GM23248 (cell line): ENCODE measurements around the gene SETD7. TPM values are rescaled to one million over a fixed set of nuclear protein-coding genes. Genes with fewer than 3 reads are reported as not detected.

Experiments used
- DNase-seq: peaks from one replicate; pipeline ENCODE4 v3.0.0-alpha.2; 2015
- H2AFZ ChIP-seq: fragments of 200-600 bp; sonication (generic); 2 replicates; pipeline ENCODE4 v1.6.1; 2016; ENCODE audit warnings: antibody characterized with exemption
- H3F3A ChIP-seq: fragments of 200-600 bp; sonication (generic); 2 replicates; pipeline ENCODE4 v1.6.1; 2016; ENCODE audit warnings: mild to moderate bottlenecking, antibody characterized with exemption, mixed run types; ENCODE audit not compliant: insufficient read depth
- H3K27ac ChIP-seq: fragments of 200-600 bp; sonication (generic); 2 replicates; pipeline ENCODE4 v1.5.1; 2016; ENCODE audit warnings: mild to moderate bottlenecking
- H3K27me3 ChIP-seq: fragments of 200-600 bp; sonication (generic); replicated peaks from 2 replicates; pipeline ENCODE4 v1.6.1; 2016; ENCODE audit warnings: mild to moderate bottlenecking; ENCODE audit not compliant: insufficient read depth
- H3K36me3 ChIP-seq: fragments of 200-600 bp; sonication (generic); 2 replicates; pipeline ENCODE4 v1.6.1; 2016; ENCODE audit warnings: low read depth, mild to moderate bottlenecking
- H3K4me1 ChIP-seq: fragments of 200-600 bp; sonication (generic); 2 replicates; pipeline ENCODE4 v1.6.1; 2016; ENCODE audit warnings: mild to moderate bottlenecking; ENCODE audit not compliant: insufficient read depth
- H3K4me2 ChIP-seq: fragments of 200-600 bp; sonication (generic); one replicate; pipeline ENCODE4 v1.6.1; 2016; ENCODE audit warnings: mild to moderate bottlenecking; ENCODE audit not compliant: unreplicated experiment
- H3K4me3 ChIP-seq: fragments of 200-600 bp; sonication (generic); 2 replicates; pipeline ENCODE4 v1.5.1; 2016; ENCODE audit warnings: mild to moderate bottlenecking
- H3K79me2 ChIP-seq: fragments of 200-600 bp; sonication (generic); 2 replicates; pipeline ENCODE4 v1.6.1; 2016; ENCODE audit warnings: mild to moderate bottlenecking; ENCODE audit not compliant: insufficient read depth
- H3K9ac ChIP-seq: fragments of 200-600 bp; sonication (generic); 2 replicates; pipeline ENCODE4 v1.6.1; 2016; ENCODE audit warnings: mild to moderate bottlenecking
- H3K9me2 ChIP-seq: fragments of 200-600 bp; sonication (generic); 2 replicates; pipeline ENCODE4 v1.6.1; 2016; ENCODE audit warnings: mixed run types, mild to moderate bottlenecking, moderate library complexity; ENCODE audit not compliant: insufficient read depth
- H3K9me3 ChIP-seq: fragments of 200-600 bp; sonication (generic); one replicate; pipeline ENCODE4 v1.6.1; 2017; ENCODE audit warnings: low read depth
- H4K20me1 ChIP-seq: fragments of 200-600 bp; sonication (generic); 2 replicates; pipeline ENCODE4 v1.6.0; 2016; ENCODE audit not compliant: insufficient read depth
- EZH2 ChIP-seq: fragments of 200-600 bp; sonication (generic); IDR thresholded peaks from 2 replicates; pipeline ENCODE4 v1.6.1; 2018; ENCODE audit warnings: antibody characterized with exemption, mild to moderate bottlenecking; ENCODE audit not compliant: insufficient read depth, poor library complexity, severe bottlenecking
- EZH2phosphoT487 ChIP-seq: fragments of 200-600 bp; sonication (generic); IDR thresholded peaks from 2 replicates; pipeline ENCODE4 v1.6.1; 2018; ENCODE audit warnings: antibody characterized with exemption, moderate library complexity, mild to moderate bottlenecking, low read depth; ENCODE audit not compliant: insufficient read depth
- WGBS, 2 experiments: methylation state at CpG; one replicate each; pipeline ENCODE4 v1.1.6; 2015 to 2017; ENCODE audit warnings: low lambda C conversion rate in 2 of 2, low coverage in 1 of 2; ENCODE audit errors: missing lambda C conversion rate in 2 of 2; 5-methylcytosine and 5-hydroxymethylcytosine counted together
- in situ Hi-C: fragments of 300-500 bp; cut with MboI; formaldehyde crosslinking; loops from 2 replicates; pipeline ENCODE4 v1.15.0; 2020
- polyA plus RNA-seq: library from polyadenylated mRNA; unstranded; fragments of >200 nt; fragmentation: Nextera tagmentation; extraction: Ambion mirVana; gene quantifications from 2 replicates; pipeline ENCODE4 v1.2.1, GENCODE V29; 2016
- total RNA-seq: library from RNA; depleted of rRNA; stranded (reverse); fragments of >200 nt; shearing (Covaris generic); gene quantifications from 2 replicates; pipeline ENCODE4 v1.2.3, GENCODE V29; 2014

Gene SETD7
- total and polyA plus RNA-seq, 2 experiments from 2014 or later: 34.0 to 82.5 TPM

GRCh38 chr4:139458543-139458942 lies 97.5 kb downstream of the SETD7 start:
- Histone ChIP-seq H3K79me2 (peaks cover 95% of the 10 kb centered on the region), H3K27me3 (no peaks in the 10 kb centered on the region), H3K9ac (no peak overlapping the region), H4K20me1 (no peaks in the 10 kb centered on the region; the same call in 1 of the 2 replicates), H3K4me2 (no peak overlapping the region), H3K9me3 (no peaks in the 10 kb centered on the region), H3K9me2 (no peaks in the 10 kb centered on the region), H3K4me3 (no peak overlapping the region), H3K36me3 (no peaks in the 10 kb centered on the region), H3K27ac (no peak overlapping the region), H3K4me1 (peaks cover 41% of the 10 kb centered on the region), H3F3A (no peaks in the 10 kb centered on the region), H2AFZ (no peak overlapping the region)
- TF ChIP-seq EZH2: no peak
- no peak for TF ChIP-seq EZH2phosphoT487
- WGBS, 2 experiments: 100% methylated on average over 1 of the region's 1 CpG
- in situ Hi-C loops: no loop called here
- no peak for DNase-seq

GRCh38 chr4:139457318-139457717 lies 98.7 kb downstream of the SETD7 start:
- peaks cover 84% of the 10 kb centered on the region for H3K79me2 ChIP-seq
- DNase-seq: peak; percentile 22
- H3K4me2 ChIP-seq: peak overlapping the region; percentile 96

GRCh38 chr4:139455126-139455538 lies 100.9 kb downstream of the SETD7 start:
- in situ Hi-C loops: no loop called here
- no peak for TF ChIP-seq EZH2
- no peak for TF ChIP-seq EZH2phosphoT487
- peak overlapping the region; percentile 85 for H3K4me3 ChIP-seq
- peaks cover 84% of the 10 kb centered on the region for H3K79me2 ChIP-seq
- peaks cover 19% of the 10 kb centered on the region for H3F3A ChIP-seq
- H3K36me3 ChIP-seq: no peaks in the 10 kb centered on the region
- H3K9me3 ChIP-seq: no peaks in the 10 kb centered on the region
- H3K9me2 ChIP-seq: no peaks in the 10 kb centered on the region
- no peak for DNase-seq
- peak overlapping the region; percentile 90 for H3K9ac ChIP-seq
- peaks cover 51% of the 10 kb centered on the region for H3K4me1 ChIP-seq
- WGBS, 2 experiments: 23 to 26% methylated on average over 6 of the region's 6 CpGs
- H2AFZ ChIP-seq: peak overlapping the region; percentile 88; the same call in 1 of the 2 replicates
- H3K27me3 ChIP-seq: no peaks in the 10 kb centered on the region
- H4K20me1 ChIP-seq: no peaks in the 10 kb centered on the region
- H3K27ac ChIP-seq: no peak overlapping the region
- peak overlapping the region; percentile 96 for H3K4me2 ChIP-seq

More at GRCh38 chr4:139457318-139457717, 98.7 kb downstream of the SETD7 start:
- Histone ChIP-seq H3K9ac (no peak overlapping the region), H3F3A (peaks cover 10% of the 10 kb centered on the region), H3K27ac (no peak overlapping the region), H2AFZ (no peak overlapping the region), H4K20me1 (no peaks in the 10 kb centered on the region), H3K9me2 (no peaks in the 10 kb centered on the region), H3K36me3 (no peaks in the 10 kb centered on the region), H3K4me3 (no peak overlapping the region), H3K27me3 (no peaks in the 10 kb centered on the region), H3K4me1 (peaks cover 43% of the 10 kb centered on the region), H3K9me3 (no peaks in the 10 kb centered on the region)
- in situ Hi-C loops: no loop called here
- 58 to 63% methylated on average over 4 of the region's 4 CpGs for WGBS, 2 experiments
- no peak for TF ChIP-seq EZH2phosphoT487
- no peak for TF ChIP-seq EZH2

- Histone ChIP-seq H3K4me1 (peaks cover 51% of the 10 kb centered on the region), H3K36me3 (no peaks in the 10 kb centered on the region), H3K27ac (peak within 1 kb of the TSS; percentile 87), H3K79me2 (peaks cover 81% of the 10 kb centered on the region), H3K9me2 (no peaks in the 10 kb centered on the region), H2AFZ (peak within 1 kb of the TSS; percentile 88), H3K4me2 (peak within 1 kb of the TSS; percentile 96), H3K4me3 (peak within 1 kb of the TSS; percentile 85), H3K9ac (peak within 1 kb of the TSS; percentile 90), H3F3A (peaks cover 19% of the 10 kb centered on the region), H3K9me3 (no peaks in the 10 kb centered on the region), H3K27me3 (no peaks in the 10 kb centered on the region), H4K20me1 (no peaks in the 10 kb centered on the region)
- in situ Hi-C loops: no loop called here
- no peak for TF ChIP-seq EZH2phosphoT487
- TF ChIP-seq EZH2: no peak
- WGBS, 2 experiments: 1 to 2% methylated on average over 45 of the region's 46 CpGs
- peak; percentile 96 for DNase-seq
Observed at GRCh38 chr4:139454111-139455045, 101.6 kb downstream of the SETD7 start, which contains the start of gene RAB33B. Gene RAB33B, plus strand, starts transcription at chr4:139454121. Its CDS starts 75 bp downstream, at chr4:139454196.
